Stimulated activated CD4-positive, alpha-beta T cell treated with anti-CD3 and anti-CD28 coated beads, Interleukin-2, amount 100 ng/mL, for 24 hours (primary cell): ENCODE measurements around the gene CFAP251.
A peak's percentile ranks its signal among the peaks of the same experiment; 100 is the strongest.
"Not testable (repeated sequence)": the region's sequence is repeated elsewhere in the genome, so short reads cannot be mapped to it uniquely, and the experiment has no call there.

Source experiments
- DNase-seq, 2 donors: peaks; one replicate each; pipeline ENCODE4 v3.0.0-alpha.2; 2020

CFAP251 gene

GRCh38 chr12:122030424-122031035 is 112.1 kb downstream of the CFAP251 start:
- no peak for DNase-seq

- peak; percentile 74 to 78 for DNase-seq
Observed at GRCh38 chr12:122031342-122032216, 113.2 kb downstream of the CFAP251 start.

- no peak for DNase-seq
Observed at GRCh38 chr12:122032580-122032979, 114.2 kb downstream of the CFAP251 start.

GRCh38 chr12:122035292-122035691 is 116.9 kb downstream of the CFAP251 start:
- no peak for DNase-seq

GRCh38 chr12:122036153-122036552 is 117.8 kb downstream of the CFAP251 start:
- DNase-seq: no peak

- DNase-seq: no peak
Observed at GRCh38 chr12:122040579-122041386, 122.4 kb downstream of the CFAP251 start.

- not testable (repeated sequence) for DNase-seq
Observed at GRCh38 chr12:122041458-122041857, 123.1 kb downstream of the CFAP251 start.

GRCh38 chr12:122042910-122043309 is 124.5 kb downstream of the CFAP251 start:
- no peak for DNase-seq

GRCh38 chr12:122043476-122043875 is 125.1 kb downstream of the CFAP251 start:
- no peak for DNase-seq

GRCh38 chr12:122045262-122045661 is 126.9 kb downstream of the CFAP251 start:
- no peak for DNase-seq

- DNase-seq: no peak
Observed at GRCh38 chr12:122046145-122046544, 127.8 kb downstream of the CFAP251 start.

- no peak for DNase-seq
Observed at GRCh38 chr12:122048151-122048550, 129.8 kb downstream of the CFAP251 start.

- no peak for DNase-seq
Observed at GRCh38 chr12:122049827-122050226, 131.4 kb downstream of the CFAP251 start.

GRCh38 chr12:122050706-122051105 is 132.3 kb downstream of the CFAP251 start:
- DNase-seq: no peak

GRCh38 chr12:122051231-122051876 is 133.0 kb downstream of the CFAP251 start:
- no peak for DNase-seq

GRCh38 chr12:122052285-122052684 is 133.9 kb downstream of the CFAP251 start:
- DNase-seq: no peak
